Brain microvascular endothelial cell (primary cell): Measurements from ENCODE around the gene TRAPPC14.

Source experiments
- DNase-seq: peaks from one replicate; pipeline ENCODE4 v3.0.0-alpha.2; 2020
- H3K27ac ChIP-seq: fragments of 250-450 bp; sonication (Bioruptor Pico); 2 replicates; pipeline ENCODE4 v1.5.1; 2020; ENCODE audit warnings: mild to moderate bottlenecking, moderate library complexity
- H3K27me3 ChIP-seq: fragments of 250-450 bp; sonication (Bioruptor Pico); replicated peaks from 2 replicates; pipeline ENCODE4 v1.5.1; 2020; ENCODE audit warnings: mild to moderate bottlenecking
- H3K36me3 ChIP-seq: fragments of 250-450 bp; sonication (Bioruptor Pico); replicated peaks from 2 replicates; pipeline ENCODE4 v1.5.1; 2020; ENCODE audit warnings: mild to moderate bottlenecking
- H3K4me3 ChIP-seq: 2 replicates; pipeline ENCODE4 v1.5.1; 2011; ENCODE audit warnings: low read depth, mild to moderate bottlenecking, control low read depth, low read length, moderate library complexity
- in situ Hi-C: cut with HindIII; loops from 2 replicates; pipeline ENCODE4 v1.10.0; 2017; ENCODE audit warnings: low sequenced_read_pairs, low pct_ligation_motif_present
- TF ChIP-seq, protein P1 (sequence below): IDR thresholded peaks from 2 replicates; pipeline ENCODE4 v1.5.1; 2011; ENCODE audit warnings: low read depth, mild to moderate bottlenecking, moderate library complexity, low read length, control low read depth, inconsistent platforms; ENCODE audit errors: missing control alignments

TRAPPC14 gene

DNA sequence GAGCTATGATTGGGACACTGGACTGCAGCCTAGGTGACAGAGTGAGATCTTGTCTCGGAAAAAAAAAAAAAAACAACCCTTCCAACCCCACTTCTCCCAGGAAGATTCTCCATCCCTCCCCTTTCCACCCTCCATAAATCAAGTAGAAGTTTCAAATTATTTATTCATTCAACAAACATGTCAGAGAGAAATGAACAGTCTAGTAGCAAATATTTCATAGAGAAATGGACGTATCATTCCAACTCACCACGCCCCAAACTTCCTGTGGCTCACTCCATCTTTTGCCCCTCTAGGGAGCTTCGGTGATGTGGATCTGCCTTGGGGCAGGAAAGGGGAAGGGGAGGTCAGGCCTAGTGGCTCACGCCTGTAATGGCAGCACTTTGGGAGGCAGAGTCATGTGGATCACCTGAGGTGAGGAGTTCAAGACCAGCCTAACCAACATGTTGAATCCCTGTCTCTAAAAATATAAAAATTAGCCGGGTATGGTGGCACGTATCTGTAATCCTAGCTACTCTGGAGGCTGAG lies 638 bp upstream of the TRAPPC14 start:
- H3K4me3 ChIP-seq, result peak overlapping the region; percentile 64
- no peak for DNase-seq
- TF ChIP-seq, protein P1, sequence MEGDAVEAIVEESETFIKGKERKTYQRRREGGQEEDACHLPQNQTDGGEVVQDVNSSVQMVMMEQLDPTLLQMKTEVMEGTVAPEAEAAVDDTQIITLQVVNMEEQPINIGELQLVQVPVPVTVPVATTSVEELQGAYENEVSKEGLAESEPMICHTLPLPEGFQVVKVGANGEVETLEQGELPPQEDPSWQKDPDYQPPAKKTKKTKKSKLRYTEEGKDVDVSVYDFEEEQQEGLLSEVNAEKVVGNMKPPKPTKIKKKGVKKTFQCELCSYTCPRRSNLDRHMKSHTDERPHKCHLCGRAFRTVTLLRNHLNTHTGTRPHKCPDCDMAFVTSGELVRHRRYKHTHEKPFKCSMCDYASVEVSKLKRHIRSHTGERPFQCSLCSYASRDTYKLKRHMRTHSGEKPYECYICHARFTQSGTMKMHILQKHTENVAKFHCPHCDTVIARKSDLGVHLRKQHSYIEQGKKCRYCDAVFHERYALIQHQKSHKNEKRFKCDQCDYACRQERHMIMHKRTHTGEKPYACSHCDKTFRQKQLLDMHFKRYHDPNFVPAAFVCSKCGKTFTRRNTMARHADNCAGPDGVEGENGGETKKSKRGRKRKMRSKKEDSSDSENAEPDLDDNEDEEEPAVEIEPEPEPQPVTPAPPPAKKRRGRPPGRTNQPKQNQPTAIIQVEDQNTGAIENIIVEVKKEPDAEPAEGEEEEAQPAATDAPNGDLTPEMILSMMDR, result peak; percentile 1
- peaks cover 29% of the 10 kb centered on the region for H3K36me3 ChIP-seq
- no peaks in the 10 kb centered on the region for H3K27me3 ChIP-seq
- H3K27ac ChIP-seq, result no peak overlapping the region
- in situ Hi-C loops, result no loop called here

- Histone ChIP-seq H3K4me3 (peak overlapping the region; percentile 64), H3K36me3 (peaks cover 39% of the 10 kb centered on the region), H3K27me3 (no peaks in the 10 kb centered on the region), H3K27ac (peak overlapping the region; percentile 39)
- TF ChIP-seq, protein P1, result peak; percentile 59
- DNase-seq, result no peak
- in situ Hi-C loops, result no loop called here
Measured at GRCh38 chr7:100157334-100158228, 942 bp downstream of the TRAPPC14 start.

- in situ Hi-C loops, result no loop called here
- no peak overlapping the region for H3K27ac ChIP-seq
- no peaks in the 10 kb centered on the region for H3K27me3 ChIP-seq
- H3K4me3 ChIP-seq, result peak overlapping the region; percentile 64
- DNase-seq, result no peak
- TF ChIP-seq, protein P1, result no peak
- peaks cover 39% of the 10 kb centered on the region for H3K36me3 ChIP-seq
Measured at GRCh38 chr7:100157069-100157333, 1.5 kb downstream of the TRAPPC14 start.

DNA sequence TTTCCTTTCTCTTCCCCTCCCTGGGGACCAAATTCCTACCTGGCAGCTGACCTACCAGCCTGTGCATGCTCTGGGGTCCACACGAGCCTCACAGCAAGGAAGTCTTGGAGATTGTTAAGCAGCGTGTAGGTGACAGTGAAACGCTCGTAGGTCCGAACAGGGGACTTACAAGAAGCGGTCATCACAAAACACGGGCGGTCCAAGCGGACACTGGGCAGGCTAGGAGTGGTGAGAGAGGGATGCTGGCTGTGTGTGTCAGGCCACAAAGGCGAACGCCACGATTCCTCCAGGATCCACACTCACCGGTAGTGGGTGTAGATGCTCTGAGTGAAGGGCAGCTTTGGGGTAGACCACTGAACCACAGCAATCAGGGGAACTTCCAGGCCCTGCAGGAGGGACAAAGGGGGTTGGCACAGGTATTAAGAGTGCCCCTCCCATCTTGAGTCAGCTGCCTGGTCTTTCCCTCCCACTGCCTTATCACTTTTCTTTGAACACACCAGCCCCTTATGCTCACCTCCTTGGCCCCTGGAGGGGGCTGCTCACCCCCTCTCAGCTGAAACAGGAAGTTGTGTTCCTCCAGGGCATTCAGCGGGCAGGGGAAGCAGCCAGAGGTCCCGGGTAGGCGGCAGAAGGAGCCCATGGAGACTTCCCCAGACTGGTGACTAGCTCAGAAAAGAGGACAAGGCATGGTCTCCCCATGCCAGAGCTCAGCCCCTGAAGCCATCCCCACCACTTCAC lies 2.0 kb downstream of the TRAPPC14 start:
- no peak for DNase-seq
- Histone ChIP-seq H3K4me3 (peak overlapping the region; percentile 64), H3K27ac (no peak overlapping the region), H3K36me3 (peaks cover 39% of the 10 kb centered on the region), H3K27me3 (no peaks in the 10 kb centered on the region)
- in situ Hi-C loops, result no loop called here
- TF ChIP-seq, protein P1, result no peak

DNA sequence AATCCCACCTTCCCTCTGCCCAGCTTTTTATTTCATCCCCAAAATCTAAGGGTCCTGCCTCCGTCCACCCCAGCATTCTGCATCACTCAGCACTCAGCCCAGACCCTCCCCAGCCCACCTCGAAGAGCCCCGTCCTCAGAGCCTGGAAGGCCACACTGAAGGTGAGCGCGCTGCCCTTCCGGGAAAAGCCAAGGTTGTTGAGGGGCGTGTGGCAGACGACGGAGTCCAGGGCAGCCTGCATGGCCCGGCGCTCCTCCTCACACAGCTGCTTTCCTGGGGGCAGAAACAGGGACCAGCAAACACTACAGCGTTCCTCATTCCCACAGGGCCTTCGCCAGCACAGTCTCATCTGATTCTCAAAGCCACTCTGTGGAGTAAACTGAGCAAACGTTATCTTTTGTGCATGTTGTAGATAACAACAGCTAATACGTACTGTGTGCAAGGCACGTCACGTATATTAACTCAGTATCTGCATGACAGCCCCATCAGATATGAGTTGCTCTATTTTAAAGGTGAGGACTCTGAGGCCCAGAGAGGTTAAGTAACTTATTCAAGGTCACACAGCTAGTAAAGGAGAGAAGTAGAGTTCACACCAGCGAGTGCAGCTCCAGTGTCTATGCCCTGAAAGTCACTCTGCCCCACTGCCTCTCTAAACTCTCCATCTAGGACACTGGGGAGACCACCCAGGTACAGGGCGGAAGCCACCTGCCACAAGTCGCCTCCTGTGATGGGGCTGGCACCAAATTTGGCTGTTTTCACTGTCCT lies 2.8 kb downstream of the TRAPPC14 start:
- peaks cover 39% of the 10 kb centered on the region for H3K36me3 ChIP-seq
- H3K27ac ChIP-seq, result no peak overlapping the region
- in situ Hi-C loops, result no loop called here

More for the DNA sequence above, 2.8 kb downstream of the TRAPPC14 start:
- Histone ChIP-seq H3K27me3 (no peaks in the 10 kb centered on the region), H3K4me3 (no peak overlapping the region)
- TF ChIP-seq, protein P1, result no peak
- DNase-seq, result no peak
